ENCODE data around the gene DGKB. TPM values are rescaled to one million over a fixed set of nuclear protein-coding genes. Genes with fewer than 3 reads are reported as not detected.

The DGKB gene
- total and polyA plus RNA-seq, 2 donors (not counting 1 experiment from before 2014, with no cell fraction given), result 0.31 TPM; not detected in 1

DNA sequence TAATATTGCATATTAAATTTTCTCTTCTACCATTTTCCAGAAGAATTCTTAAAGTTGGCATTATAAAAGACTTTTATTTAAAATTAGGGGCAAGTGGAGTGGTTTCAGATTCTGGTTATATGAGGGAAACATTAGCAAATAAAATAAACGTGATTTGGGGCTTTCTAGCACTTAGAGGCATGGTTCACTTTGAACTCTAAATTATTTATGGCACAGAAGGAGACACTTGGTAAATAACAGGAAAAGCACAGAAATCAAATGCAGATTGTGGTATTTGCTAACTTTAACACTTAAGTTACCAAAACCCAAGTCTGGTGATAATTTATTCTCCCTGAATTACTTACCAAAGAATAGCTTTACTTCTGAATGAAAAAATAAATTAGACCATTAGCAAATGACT is 778.6 kb downstream of the DGKB start:
- H4K20me1 ChIP-seq (ENCODE audit: control insufficient read depth, extremely low read depth, insufficient read depth, low read length), result no peaks in the 10 kb centered on the region
- no peak overlapping the region for H2AFZ ChIP-seq (ENCODE audit: low read length)
- H3K4me3 ChIP-seq (replicated peaks in 1 of 4; ENCODE audit: control extremely low read depth in 1 of 4, insufficient read depth in 1 of 4, low read depth in 3 of 4, low read length in 4 of 4), result no peak overlapping the region
- H3K9ac ChIP-seq (ENCODE audit: insufficient read depth, low read length), result no peak overlapping the region
- no peaks in the 10 kb centered on the region for H3K79me2 ChIP-seq (ENCODE audit: control insufficient read depth, insufficient read depth, low read length)
- no peak overlapping the region for H3K4me2 ChIP-seq (ENCODE audit: extremely low read depth, insufficient read depth, low read length)
- H3K36me3 ChIP-seq (ENCODE audit: control insufficient read depth, insufficient read depth, low read length), result no peaks in the 10 kb centered on the region
- no peak for DNase-seq (ENCODE audit: low read depth in 2 of 2)
- no peaks in the 10 kb centered on the region for H3K27me3 ChIP-seq (ENCODE audit: control insufficient read depth, insufficient read depth, low read length)
- no peaks in the 10 kb centered on the region for H3K9me3 ChIP-seq (ENCODE audit: control insufficient read depth, insufficient read depth, low read depth, low read length)
- TF ChIP-seq EZH2 (IDR thresholded peaks at IDR 0.05; ENCODE audit: low read length, missing control alignments), result no peak
- H3K27ac ChIP-seq (ENCODE audit: insufficient read depth, low read length), result no peak overlapping the region
- no peaks in the 10 kb centered on the region for H3K4me1 ChIP-seq (ENCODE audit: control insufficient read depth, extremely low read depth, insufficient read depth, low read length)

GRCh38 chr7:14115701-14116100 is 786.9 kb downstream of the DGKB start:
- no peak overlapping the region for H2AFZ ChIP-seq (ENCODE audit: low read length)
- H3K27me3 ChIP-seq (ENCODE audit: control insufficient read depth, insufficient read depth, low read length), result no peaks in the 10 kb centered on the region
- no peak for TF ChIP-seq CTCF (conservative IDR thresholded peaks at IDR 0.05 in 1 of 2, IDR thresholded peaks at IDR 0.05 in 1 of 2; ENCODE audit: low read depth in 1 of 2, low read length in 2 of 2)
- TF ChIP-seq EZH2 (IDR thresholded peaks at IDR 0.05; ENCODE audit: low read length, missing control alignments), result no peak
- no peak overlapping the region for H3K9ac ChIP-seq (ENCODE audit: insufficient read depth, low read length)
- H3K4me1 ChIP-seq (ENCODE audit: control insufficient read depth, extremely low read depth, insufficient read depth, low read length), result no peaks in the 10 kb centered on the region
- H3K79me2 ChIP-seq (ENCODE audit: control insufficient read depth, insufficient read depth, low read length), result no peaks in the 10 kb centered on the region
- H3K4me2 ChIP-seq (ENCODE audit: extremely low read depth, insufficient read depth, low read length), result no peak overlapping the region
- H3K36me3 ChIP-seq (ENCODE audit: control insufficient read depth, insufficient read depth, low read length), result no peaks in the 10 kb centered on the region
- no peaks in the 10 kb centered on the region for H4K20me1 ChIP-seq (ENCODE audit: control insufficient read depth, extremely low read depth, insufficient read depth, low read length)
- H3K9me3 ChIP-seq (ENCODE audit: control insufficient read depth, insufficient read depth, low read depth, low read length), result no peaks in the 10 kb centered on the region
- peak in 1 of 2 donors; percentile 15 for DNase-seq (ENCODE audit: low read depth in 2 of 2)
- H3K4me3 ChIP-seq (replicated peaks in 1 of 4; ENCODE audit: control extremely low read depth in 1 of 4, insufficient read depth in 1 of 4, low read depth in 3 of 4, low read length in 4 of 4), result no peak overlapping the region
- no peak overlapping the region for H3K27ac ChIP-seq (ENCODE audit: insufficient read depth, low read length)

- H3K27me3 ChIP-seq (ENCODE audit: control insufficient read depth, insufficient read depth, low read length), result no peaks in the 10 kb centered on the region
- H3K4me1 ChIP-seq (ENCODE audit: control insufficient read depth, extremely low read depth, insufficient read depth, low read length), result no peaks in the 10 kb centered on the region
- DNase-seq (ENCODE audit: low read depth in 2 of 2), result no peak
- H2AFZ ChIP-seq (ENCODE audit: low read length), result no peak overlapping the region
- H3K79me2 ChIP-seq (ENCODE audit: control insufficient read depth, insufficient read depth, low read length), result no peaks in the 10 kb centered on the region
- TF ChIP-seq EZH2 (IDR thresholded peaks at IDR 0.05; ENCODE audit: low read length, missing control alignments) (no peak), CTCF (conservative IDR thresholded peaks at IDR 0.05 in 1 of 2, IDR thresholded peaks at IDR 0.05 in 1 of 2; ENCODE audit: low read depth in 1 of 2, low read length in 2 of 2) (no peak)
- H3K9me3 ChIP-seq (ENCODE audit: control insufficient read depth, insufficient read depth, low read depth, low read length), result no peaks in the 10 kb centered on the region
- H3K27ac ChIP-seq (ENCODE audit: insufficient read depth, low read length), result no peak overlapping the region
- H3K9ac ChIP-seq (ENCODE audit: insufficient read depth, low read length), result no peak overlapping the region
- no peaks in the 10 kb centered on the region for H4K20me1 ChIP-seq (ENCODE audit: control insufficient read depth, extremely low read depth, insufficient read depth, low read length)
- no peak overlapping the region for H3K4me3 ChIP-seq (replicated peaks in 1 of 4; ENCODE audit: control extremely low read depth in 1 of 4, insufficient read depth in 1 of 4, low read depth in 3 of 4, low read length in 4 of 4)
- no peaks in the 10 kb centered on the region for H3K36me3 ChIP-seq (ENCODE audit: control insufficient read depth, insufficient read depth, low read length)
- no peak overlapping the region for H3K4me2 ChIP-seq (ENCODE audit: extremely low read depth, insufficient read depth, low read length)
Observed at GRCh38 chr7:14104861-14105260, 797.7 kb downstream of the DGKB start.
